HG02981 (cell line): ENCODE results near the gene DACT2.
"Not testable (repeated sequence)": the region's sequence is repeated elsewhere in the genome, so short reads cannot be mapped to it uniquely, and the experiment has no call there.

ENCODE experiments used
- ATAC-seq: cut with Tn5 transposase; IDR thresholded peaks from one replicate; pipeline ENCODE4 v1.9.1; 2021; ENCODE audit warnings: mild to moderate bottlenecking, moderate library complexity; ENCODE audit not compliant: unreplicated experiment

Gene DACT2

GRCh38 chr6:168269455-168270243 is 49.9 kb downstream of the DACT2 start:
- ATAC-seq, result no peak

- no peak for ATAC-seq
Measured at GRCh38 chr6:168268755-168269154, 50.8 kb downstream of the DACT2 start.

GRCh38 chr6:168267779-168268178 is 51.8 kb downstream of the DACT2 start:
- not testable (repeated sequence) for ATAC-seq

- no peak for ATAC-seq
Measured at GRCh38 chr6:168265827-168266815, 53.5 kb downstream of the DACT2 start.

GRCh38 chr6:168265394-168265793 is 54.2 kb downstream of the DACT2 start:
- no peak for ATAC-seq

GRCh38 chr6:168264593-168265335 is 54.8 kb downstream of the DACT2 start:
- ATAC-seq, result no peak

GRCh38 chr6:168263351-168263905 is 56.1 kb downstream of the DACT2 start:
- ATAC-seq, result no peak

- ATAC-seq, result no peak
Measured at GRCh38 chr6:168261234-168261633, 58.3 kb downstream of the DACT2 start.

- ATAC-seq, result no peak
Measured at GRCh38 chr6:168260420-168260987, 59.1 kb downstream of the DACT2 start.

GRCh38 chr6:168258795-168259194 is 60.8 kb downstream of the DACT2 start:
- no peak for ATAC-seq

- no peak for ATAC-seq
Measured at GRCh38 chr6:168256940-168257339, 62.6 kb downstream of the DACT2 start.
